ENCODE results near the gene SLC35B3. TPM values are rescaled to one million over a fixed set of nuclear protein-coding genes. Genes with fewer than 3 reads are reported as not detected.

Gene SLC35B3
- polyA plus RNA-seq, 1 donor from 2014 or later = 22.0 TPM

DNA sequence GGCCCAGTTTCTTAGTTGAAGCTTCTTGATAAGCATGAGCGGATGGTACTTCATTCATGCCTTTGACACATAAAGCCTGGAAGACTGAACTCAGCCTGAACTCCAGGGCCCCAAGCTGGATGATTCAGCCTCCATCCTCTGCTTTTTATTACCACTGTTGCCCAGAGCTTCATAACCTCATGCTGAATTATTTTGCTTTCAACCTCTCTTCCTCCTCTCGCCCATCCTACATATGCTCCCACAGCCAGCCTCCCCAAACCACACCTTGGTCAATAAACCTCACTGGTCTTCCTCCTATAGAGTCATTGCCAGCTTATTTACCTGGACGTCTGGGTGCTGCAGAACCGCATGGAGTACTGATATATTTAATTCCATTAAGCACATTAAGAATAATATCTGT, 59.4 kb downstream of the SLC35B3 start:
- no peaks in the 10 kb centered on the region for H3K79me2 ChIP-seq (replicated peaks; ENCODE audit: insufficient read depth, low read length)
- H3K9ac ChIP-seq (ENCODE audit: low read length) = no peak overlapping the region
- no peaks in the 10 kb centered on the region for H3K9me3 ChIP-seq (ENCODE audit: low read length)
- no peaks in the 10 kb centered on the region for H3K36me3 ChIP-seq (ENCODE audit: insufficient read depth, low read length)
- no peak overlapping the region for H3K4me3 ChIP-seq (ENCODE audit: low read length)
- no peaks in the 10 kb centered on the region for H4K20me1 ChIP-seq (ENCODE audit: insufficient read depth)
- H3K9me2 ChIP-seq (ENCODE audit: insufficient read depth, low read length) = no peaks in the 10 kb centered on the region
- TF ChIP-seq EZH2 (IDR thresholded peaks at IDR 0.05; ENCODE audit: borderline replicate concordance, insufficient read depth, low read length, poor library complexity, severe bottlenecking) = no peak
- no peak for TF ChIP-seq POLR2AphosphoS5 (IDR thresholded peaks at IDR 0.05)
- TF ChIP-seq, protein P1, sequence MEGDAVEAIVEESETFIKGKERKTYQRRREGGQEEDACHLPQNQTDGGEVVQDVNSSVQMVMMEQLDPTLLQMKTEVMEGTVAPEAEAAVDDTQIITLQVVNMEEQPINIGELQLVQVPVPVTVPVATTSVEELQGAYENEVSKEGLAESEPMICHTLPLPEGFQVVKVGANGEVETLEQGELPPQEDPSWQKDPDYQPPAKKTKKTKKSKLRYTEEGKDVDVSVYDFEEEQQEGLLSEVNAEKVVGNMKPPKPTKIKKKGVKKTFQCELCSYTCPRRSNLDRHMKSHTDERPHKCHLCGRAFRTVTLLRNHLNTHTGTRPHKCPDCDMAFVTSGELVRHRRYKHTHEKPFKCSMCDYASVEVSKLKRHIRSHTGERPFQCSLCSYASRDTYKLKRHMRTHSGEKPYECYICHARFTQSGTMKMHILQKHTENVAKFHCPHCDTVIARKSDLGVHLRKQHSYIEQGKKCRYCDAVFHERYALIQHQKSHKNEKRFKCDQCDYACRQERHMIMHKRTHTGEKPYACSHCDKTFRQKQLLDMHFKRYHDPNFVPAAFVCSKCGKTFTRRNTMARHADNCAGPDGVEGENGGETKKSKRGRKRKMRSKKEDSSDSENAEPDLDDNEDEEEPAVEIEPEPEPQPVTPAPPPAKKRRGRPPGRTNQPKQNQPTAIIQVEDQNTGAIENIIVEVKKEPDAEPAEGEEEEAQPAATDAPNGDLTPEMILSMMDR (IDR thresholded peaks at IDR 0.05; ENCODE audit: poor library complexity, severe bottlenecking) = no peak
- TF ChIP-seq, protein P2, sequence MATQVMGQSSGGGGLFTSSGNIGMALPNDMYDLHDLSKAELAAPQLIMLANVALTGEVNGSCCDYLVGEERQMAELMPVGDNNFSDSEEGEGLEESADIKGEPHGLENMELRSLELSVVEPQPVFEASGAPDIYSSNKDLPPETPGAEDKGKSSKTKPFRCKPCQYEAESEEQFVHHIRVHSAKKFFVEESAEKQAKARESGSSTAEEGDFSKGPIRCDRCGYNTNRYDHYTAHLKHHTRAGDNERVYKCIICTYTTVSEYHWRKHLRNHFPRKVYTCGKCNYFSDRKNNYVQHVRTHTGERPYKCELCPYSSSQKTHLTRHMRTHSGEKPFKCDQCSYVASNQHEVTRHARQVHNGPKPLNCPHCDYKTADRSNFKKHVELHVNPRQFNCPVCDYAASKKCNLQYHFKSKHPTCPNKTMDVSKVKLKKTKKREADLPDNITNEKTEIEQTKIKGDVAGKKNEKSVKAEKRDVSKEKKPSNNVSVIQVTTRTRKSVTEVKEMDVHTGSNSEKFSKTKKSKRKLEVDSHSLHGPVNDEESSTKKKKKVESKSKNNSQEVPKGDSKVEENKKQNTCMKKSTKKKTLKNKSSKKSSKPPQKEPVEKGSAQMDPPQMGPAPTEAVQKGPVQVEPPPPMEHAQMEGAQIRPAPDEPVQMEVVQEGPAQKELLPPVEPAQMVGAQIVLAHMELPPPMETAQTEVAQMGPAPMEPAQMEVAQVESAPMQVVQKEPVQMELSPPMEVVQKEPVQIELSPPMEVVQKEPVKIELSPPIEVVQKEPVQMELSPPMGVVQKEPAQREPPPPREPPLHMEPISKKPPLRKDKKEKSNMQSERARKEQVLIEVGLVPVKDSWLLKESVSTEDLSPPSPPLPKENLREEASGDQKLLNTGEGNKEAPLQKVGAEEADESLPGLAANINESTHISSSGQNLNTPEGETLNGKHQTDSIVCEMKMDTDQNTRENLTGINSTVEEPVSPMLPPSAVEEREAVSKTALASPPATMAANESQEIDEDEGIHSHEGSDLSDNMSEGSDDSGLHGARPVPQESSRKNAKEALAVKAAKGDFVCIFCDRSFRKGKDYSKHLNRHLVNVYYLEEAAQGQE (IDR thresholded peaks at IDR 0.05; ENCODE audit: borderline replicate concordance) = no peak
- no peak for TF ChIP-seq EP300 (conservative IDR thresholded peaks at IDR 0.05; ENCODE audit: poor library complexity, severe bottlenecking)
- no peak for TF ChIP-seq RAD21 (conservative IDR thresholded peaks at IDR 0.05)
- no peak for TF ChIP-seq MXI1 (conservative IDR thresholded peaks at IDR 0.05; ENCODE audit: poor library complexity, severe bottlenecking)
- TF ChIP-seq SMC3 (conservative IDR thresholded peaks at IDR 0.05; ENCODE audit: poor library complexity) = no peak
- TF ChIP-seq TAF1 (IDR thresholded peaks at IDR 0.05; ENCODE audit: low read depth) = no peak
- no peak overlapping the region for H2AFZ ChIP-seq (ENCODE audit: low read depth, low read length)
- no peak overlapping the region for H3K4me2 ChIP-seq (ENCODE audit: low read length)
- no peaks in the 10 kb centered on the region for H3K27me3 ChIP-seq (ENCODE audit: insufficient read depth, low read depth, low read length)
- no peaks in the 10 kb centered on the region for H3F3A ChIP-seq (ENCODE audit: insufficient read depth, low read length, poor library complexity, severe bottlenecking)
- H3K27ac ChIP-seq (ENCODE audit: low read length) = no peak overlapping the region

Measured in neural cell (in vitro differentiated cells).